ENCODE measurements around the gene MTRF1L. TPM values are rescaled to one million over a fixed set of nuclear protein-coding genes. Genes with fewer than 3 reads are reported as not detected.

Gene MTRF1L
- total RNA-seq, 1 donor from 2014 or later: 42.2 TPM

DNA sequence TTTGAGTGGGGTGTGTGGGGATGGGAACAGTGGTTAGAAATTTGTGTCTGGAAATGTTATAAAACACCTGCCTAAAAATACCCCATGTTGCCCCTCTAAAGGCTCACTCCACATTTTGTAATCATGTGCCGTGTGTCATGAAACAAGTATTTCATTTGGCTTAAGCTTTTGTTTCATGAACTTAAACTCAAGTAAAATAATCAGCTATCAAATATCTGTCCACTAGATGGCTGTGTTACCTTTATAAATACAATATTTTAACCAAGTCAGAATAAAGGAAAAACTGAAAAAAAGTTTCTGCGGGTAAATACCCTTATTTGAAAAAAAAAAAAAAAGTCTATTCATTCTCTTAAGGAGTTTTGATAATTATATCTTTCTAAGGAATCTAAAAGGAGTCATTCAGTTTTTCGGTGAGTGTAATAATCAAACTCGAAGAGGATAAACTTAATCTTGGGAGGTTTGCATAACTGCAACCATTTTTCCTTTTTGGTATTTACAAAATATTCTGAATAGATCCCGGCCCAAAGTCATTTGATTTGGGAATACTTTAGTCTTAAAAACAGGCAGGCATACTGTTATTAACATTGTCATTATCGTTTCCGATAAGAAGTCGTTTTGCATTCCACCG lies 29.9 kb upstream of the MTRF1L start:
- H3K9me3 Mint-ChIP-seq (ENCODE audit: unreplicated experiment): no peaks in the 10 kb centered on the region
- H3K4me1 Mint-ChIP-seq (ENCODE audit: unreplicated experiment): peaks cover 14% of the 10 kb centered on the region
- no peak for TF ChIP-seq CTCF (IDR thresholded peaks at IDR 0.05; ENCODE audit: unreplicated experiment)
- no peak for DNase-seq (ENCODE audit: low spot score)
- no peaks in the 10 kb centered on the region for H3K27me3 Mint-ChIP-seq (ENCODE audit: unreplicated experiment)
- H3K36me3 Mint-ChIP-seq (ENCODE audit: low read depth, unreplicated experiment): no peaks in the 10 kb centered on the region
- H3K4me3 Mint-ChIP-seq (ENCODE audit: unreplicated experiment): no peak overlapping the region
- H3K27ac Mint-ChIP-seq (ENCODE audit: unreplicated experiment): no peak overlapping the region

DNA sequence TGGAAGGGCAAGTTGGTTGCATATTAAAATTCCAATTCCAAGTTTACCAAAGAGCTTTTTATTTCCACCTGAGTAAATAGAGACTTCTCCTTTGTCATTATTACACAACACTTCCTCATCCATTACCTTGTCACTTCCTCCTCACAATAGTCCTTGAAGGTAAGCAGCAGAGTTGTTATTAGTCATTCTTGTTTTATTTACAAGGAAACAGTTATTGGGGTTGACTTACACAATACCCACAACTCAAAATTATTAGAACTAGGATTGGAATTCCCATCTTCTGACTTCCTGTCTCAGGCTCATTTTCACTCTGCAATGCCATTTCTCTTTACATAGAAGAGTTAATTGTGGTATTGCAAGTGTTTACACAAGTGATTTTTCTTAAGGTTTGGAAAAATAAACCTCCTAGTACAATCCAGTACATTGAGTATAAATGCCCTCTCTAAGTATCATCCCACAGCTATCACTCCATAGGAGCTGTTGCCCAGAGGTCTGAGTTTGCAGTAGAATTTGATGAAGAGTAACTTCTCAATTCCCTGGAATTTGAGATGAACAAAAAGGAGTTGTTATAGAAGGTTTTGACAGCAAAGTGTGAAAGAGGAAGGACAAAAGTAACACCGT lies 28.9 kb upstream of the MTRF1L start:
- Mint-ChIP-seq H3K27me3 (ENCODE audit: unreplicated experiment) (no peaks in the 10 kb centered on the region), H3K4me3 (ENCODE audit: unreplicated experiment) (no peak overlapping the region), H3K27ac (ENCODE audit: unreplicated experiment) (peak overlapping the region; percentile 44), H3K4me1 (ENCODE audit: unreplicated experiment) (peaks cover 14% of the 10 kb centered on the region), H3K9me3 (ENCODE audit: unreplicated experiment) (no peaks in the 10 kb centered on the region), H3K36me3 (ENCODE audit: low read depth, unreplicated experiment) (no peaks in the 10 kb centered on the region)
- no peak for DNase-seq (ENCODE audit: low spot score)
- TF ChIP-seq CTCF (IDR thresholded peaks at IDR 0.05; ENCODE audit: unreplicated experiment): no peak

- Mint-ChIP-seq H3K4me1 (ENCODE audit: unreplicated experiment) (peaks cover 14% of the 10 kb centered on the region), H3K27me3 (ENCODE audit: unreplicated experiment) (no peaks in the 10 kb centered on the region), H3K36me3 (ENCODE audit: low read depth, unreplicated experiment) (no peaks in the 10 kb centered on the region), H3K9me3 (ENCODE audit: unreplicated experiment) (no peaks in the 10 kb centered on the region), H3K4me3 (ENCODE audit: unreplicated experiment) (no peak overlapping the region), H3K27ac (ENCODE audit: unreplicated experiment) (no peak overlapping the region)
- TF ChIP-seq CTCF (IDR thresholded peaks at IDR 0.05; ENCODE audit: unreplicated experiment): no peak
- DNase-seq (ENCODE audit: low spot score): no peak
Measured at GRCh38 chr6:153028963-153029362, 26.5 kb upstream of the MTRF1L start.

DNA sequence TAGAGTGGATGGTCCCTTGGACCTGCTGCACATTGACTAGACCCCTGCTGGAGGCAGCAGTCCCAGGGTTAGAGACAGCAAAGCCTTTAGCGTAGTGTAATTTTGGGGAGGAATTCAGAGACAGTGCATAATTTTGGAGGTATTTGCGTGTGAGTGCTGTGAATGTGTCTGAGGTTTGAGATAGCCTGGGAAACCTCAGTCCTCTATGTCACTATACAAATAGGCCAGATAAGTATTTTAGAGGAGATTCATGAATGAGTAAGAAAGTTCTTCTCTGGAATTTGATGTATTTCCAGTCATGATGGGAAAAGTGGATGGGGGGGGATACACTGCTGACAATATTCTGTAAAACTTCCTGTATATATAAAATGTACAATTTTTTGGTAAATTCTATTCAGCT lies 25.8 kb upstream of the MTRF1L start:
- H3K4me1 Mint-ChIP-seq (ENCODE audit: unreplicated experiment): peaks cover 14% of the 10 kb centered on the region

More for the DNA sequence above, 25.8 kb upstream of the MTRF1L start:
- no peak overlapping the region for H3K4me3 Mint-ChIP-seq (ENCODE audit: unreplicated experiment)
- no peak for DNase-seq (ENCODE audit: low spot score)
- H3K27me3 Mint-ChIP-seq (ENCODE audit: unreplicated experiment): no peaks in the 10 kb centered on the region
- no peak for TF ChIP-seq CTCF (IDR thresholded peaks at IDR 0.05; ENCODE audit: unreplicated experiment)
- no peak overlapping the region for H3K27ac Mint-ChIP-seq (ENCODE audit: unreplicated experiment)
- no peaks in the 10 kb centered on the region for H3K36me3 Mint-ChIP-seq (ENCODE audit: low read depth, unreplicated experiment)
- H3K9me3 Mint-ChIP-seq (ENCODE audit: unreplicated experiment): no peaks in the 10 kb centered on the region
